Effector memory CD8-positive, alpha-beta T cell (primary cell): ENCODE data around the gene BCAS3.

ENCODE experiments used
- ATAC-seq: fragments of 150-1000 bp; cut with Tn5 transposase; replicated peaks from 2 replicates; pipeline ENCODE4 v1.10.0; 2021; ENCODE audit warnings: mild to moderate bottlenecking, moderate library complexity
- DNase-seq, 3 experiments: peaks; one replicate each; pipeline ENCODE4 v3.0.0; 2021
- H3K27ac Mint-ChIP-seq, 2 donors: one replicate each; pipeline ENCODE4 v1.8.0; 2022; ENCODE audit warnings: mild to moderate bottlenecking in 2 of 2, mixed read lengths in 2 of 2, moderate library complexity in 2 of 2
- H3K27me3 Mint-ChIP-seq, 2 donors: one replicate each; pipeline ENCODE4 v1.8.0; 2022; ENCODE audit warnings: mixed read lengths in 2 of 2
- H3K36me3 Mint-ChIP-seq: one replicate; pipeline ENCODE4 v1.8.0; 2022; ENCODE audit warnings: mild to moderate bottlenecking, moderate library complexity, mixed read lengths; ENCODE audit not compliant: insufficient read depth
- H3K4me1 Mint-ChIP-seq, 2 donors: one replicate each; pipeline ENCODE4 v1.8.0; 2022; ENCODE audit warnings: low read depth in 2 of 2, mixed read lengths in 2 of 2
- H3K4me3 Mint-ChIP-seq, 2 donors: one replicate each; pipeline ENCODE4 v1.8.0; 2022; ENCODE audit warnings: mild to moderate bottlenecking in 2 of 2, mixed read lengths in 2 of 2, moderate library complexity in 2 of 2
- H3K9me3 Mint-ChIP-seq, 2 donors: one replicate each; pipeline ENCODE4 v1.8.0; 2022; ENCODE audit warnings: mixed read lengths in 2 of 2

BCAS3 gene

GRCh38 chr17:60680754-60681153 is 3.1 kb downstream of the BCAS3 start:
- no peaks in the 10 kb centered on the region for H3K27me3 Mint-ChIP-seq
- ATAC-seq (no peak), DNase-seq (no peak)
- H3K9me3 Mint-ChIP-seq = no peaks in the 10 kb centered on the region
- H3K27ac Mint-ChIP-seq = no peak overlapping the region
- H3K4me1 Mint-ChIP-seq = peaks cover 13 to 26% of the 10 kb centered on the region in 2 donors
- peaks cover 46% of the 10 kb centered on the region for H3K36me3 Mint-ChIP-seq
- no peak overlapping the region for H3K4me3 Mint-ChIP-seq

DNA sequence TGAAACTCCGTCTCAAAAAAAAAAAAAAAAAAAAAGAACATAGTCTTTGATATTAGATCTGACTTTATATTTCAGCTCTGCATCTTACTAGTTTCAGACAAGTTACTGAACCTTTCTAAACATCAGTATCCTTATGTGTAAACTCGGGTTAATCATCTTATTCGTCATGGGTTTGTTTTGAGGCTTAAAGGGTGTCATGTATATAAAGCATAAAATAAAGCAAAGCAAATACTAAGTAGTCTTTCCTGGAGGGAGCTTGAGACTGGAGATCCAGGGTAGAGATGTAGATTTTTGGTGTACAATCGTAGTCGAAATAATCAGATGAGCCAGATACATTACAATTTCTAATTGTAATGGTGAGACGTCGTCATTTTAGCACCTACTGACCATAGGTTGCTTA is 7.8 kb downstream of the BCAS3 start:
- H3K27ac Mint-ChIP-seq = no peak overlapping the region
- H3K27me3 Mint-ChIP-seq = no peaks in the 10 kb centered on the region
- H3K9me3 Mint-ChIP-seq = no peaks in the 10 kb centered on the region
- ATAC-seq = no peak
- no peak for DNase-seq
- peaks cover 60% of the 10 kb centered on the region for H3K36me3 Mint-ChIP-seq
- no peak overlapping the region for H3K4me3 Mint-ChIP-seq
- no peaks in the 10 kb centered on the region for H3K4me1 Mint-ChIP-seq

GRCh38 chr17:60695960-60696359 is 18.3 kb downstream of the BCAS3 start:
- Mint-ChIP-seq H3K4me1 (no peaks in the 10 kb centered on the region), H3K27me3 (no peaks in the 10 kb centered on the region), H3K4me3 (no peak overlapping the region), H3K36me3 (peaks cover 44% of the 10 kb centered on the region), H3K9me3 (no peaks in the 10 kb centered on the region), H3K27ac (no peak overlapping the region)
- ATAC-seq (no peak), DNase-seq (no peak)

- DNase-seq (no peak), ATAC-seq (no peak)
- no peak overlapping the region for H3K27ac Mint-ChIP-seq
- no peaks in the 10 kb centered on the region for H3K9me3 Mint-ChIP-seq
- no peaks in the 10 kb centered on the region for H3K27me3 Mint-ChIP-seq
- H3K4me1 Mint-ChIP-seq = no peaks in the 10 kb centered on the region
- H3K4me3 Mint-ChIP-seq = no peak overlapping the region
- H3K36me3 Mint-ChIP-seq = peaks cover 21% of the 10 kb centered on the region
Observed at GRCh38 chr17:60699090-60699489, 21.4 kb downstream of the BCAS3 start.

DNA sequence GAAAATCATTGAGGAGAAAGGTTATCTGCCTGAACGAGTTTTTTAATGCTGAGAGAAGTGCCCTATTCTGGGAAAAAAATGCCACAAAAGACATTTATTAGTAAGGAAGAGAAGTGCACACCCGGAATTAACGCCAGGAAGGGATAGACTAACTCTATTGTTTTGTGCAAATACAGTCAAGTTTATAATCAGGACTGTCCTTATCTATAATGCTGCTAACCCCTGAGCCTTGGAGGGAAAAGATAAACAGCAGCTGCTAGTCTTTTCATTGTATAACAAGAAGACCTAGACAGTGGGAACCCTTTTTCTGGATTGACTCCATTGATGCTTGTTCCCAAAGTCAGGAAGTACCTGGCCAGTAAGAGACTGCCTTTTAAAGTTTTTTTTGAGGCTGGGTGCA is 26.5 kb downstream of the BCAS3 start:
- H3K36me3 Mint-ChIP-seq = peaks cover 12% of the 10 kb centered on the region
- DNase-seq (no peak), ATAC-seq (no peak)
- no peaks in the 10 kb centered on the region for H3K9me3 Mint-ChIP-seq
- H3K27me3 Mint-ChIP-seq = no peaks in the 10 kb centered on the region
- peak overlapping the region in 1 of 2 donors; percentile 44 for H3K27ac Mint-ChIP-seq
- H3K4me3 Mint-ChIP-seq = no peak overlapping the region
- no peaks in the 10 kb centered on the region for H3K4me1 Mint-ChIP-seq

DNA sequence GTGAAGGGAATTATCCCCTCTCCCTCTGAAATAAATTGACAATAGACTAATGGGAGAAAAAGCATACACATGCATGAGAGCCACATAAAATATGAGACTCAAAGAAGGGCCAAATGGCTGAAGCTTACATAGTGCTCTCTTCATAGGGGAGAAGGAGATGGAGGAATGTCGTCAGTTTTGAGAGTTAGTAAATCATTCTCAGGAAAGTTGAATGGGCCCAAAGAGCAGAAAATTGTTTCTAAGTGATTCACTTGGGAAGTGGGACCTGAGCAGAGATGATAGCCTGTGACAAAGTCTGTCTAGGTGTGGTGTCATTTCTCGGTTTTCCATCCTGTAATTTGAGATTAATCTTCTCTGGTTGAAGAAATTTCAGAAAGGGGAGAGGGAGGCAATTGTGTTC is 35.0 kb downstream of the BCAS3 start:
- no peak overlapping the region for H3K27ac Mint-ChIP-seq
- no peaks in the 10 kb centered on the region for H3K9me3 Mint-ChIP-seq
- no peaks in the 10 kb centered on the region for H3K4me1 Mint-ChIP-seq
- H3K36me3 Mint-ChIP-seq = peaks cover 34% of the 10 kb centered on the region
- DNase-seq (no peak), ATAC-seq (no peak)
- no peak overlapping the region for H3K4me3 Mint-ChIP-seq
- no peaks in the 10 kb centered on the region for H3K27me3 Mint-ChIP-seq

- no peaks in the 10 kb centered on the region for H3K9me3 Mint-ChIP-seq
- DNase-seq (no peak), ATAC-seq (no peak)
- H3K4me3 Mint-ChIP-seq = no peak overlapping the region
- no peaks in the 10 kb centered on the region for H3K4me1 Mint-ChIP-seq
- peaks cover 31% of the 10 kb centered on the region for H3K36me3 Mint-ChIP-seq
- H3K27me3 Mint-ChIP-seq = no peaks in the 10 kb centered on the region
- no peak overlapping the region for H3K27ac Mint-ChIP-seq
Observed at GRCh38 chr17:60713608-60714007, 36.0 kb downstream of the BCAS3 start.

DNA sequence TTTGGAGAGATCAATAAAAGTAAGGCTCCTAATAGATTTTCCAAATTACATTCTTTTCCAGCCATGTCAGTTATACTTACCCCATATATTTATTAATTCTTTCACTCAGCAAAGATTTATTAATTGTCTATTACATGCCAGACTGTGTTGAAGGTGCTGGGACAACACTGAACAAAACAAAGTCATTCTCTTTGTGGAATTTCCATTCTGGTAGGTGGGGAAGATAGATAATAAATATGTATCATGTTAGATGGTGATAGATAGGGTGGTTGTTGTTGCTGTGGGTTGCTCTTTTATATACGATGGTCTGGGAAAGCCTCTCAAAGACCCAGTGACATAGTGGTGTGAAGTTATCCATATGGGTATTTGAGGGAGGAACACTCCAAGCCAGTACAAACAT is 39.1 kb downstream of the BCAS3 start:
- no peaks in the 10 kb centered on the region for H3K27me3 Mint-ChIP-seq
- peaks cover 4 to 5% of the 10 kb centered on the region in 2 donors for H3K4me1 Mint-ChIP-seq
- H3K27ac Mint-ChIP-seq = peak overlapping the region in 1 of 2 donors; percentile 57
- DNase-seq (no peak), ATAC-seq (no peak)
- peaks cover 6% of the 10 kb centered on the region for H3K36me3 Mint-ChIP-seq
- no peaks in the 10 kb centered on the region for H3K9me3 Mint-ChIP-seq
- H3K4me3 Mint-ChIP-seq = no peak overlapping the region

DNA sequence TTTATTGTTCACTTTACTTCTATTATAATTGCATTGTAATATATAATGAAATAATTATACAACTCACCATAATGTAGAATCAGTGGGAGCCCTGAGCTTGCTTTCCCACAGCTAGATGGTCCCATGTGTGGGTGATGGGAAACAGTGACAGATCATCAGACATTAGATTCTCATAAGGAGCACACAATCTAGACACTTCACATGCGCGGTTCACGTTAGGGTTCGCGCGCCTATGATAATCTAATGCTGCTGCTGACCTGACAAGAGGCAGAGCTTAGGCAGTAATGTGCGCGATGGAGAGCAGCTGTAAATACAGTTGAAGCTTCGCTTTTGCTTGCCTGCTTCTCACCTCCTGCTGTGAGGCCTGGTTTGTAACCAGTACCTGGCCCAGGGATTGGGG is 40.2 kb downstream of the BCAS3 start:
- peaks cover 6% of the 10 kb centered on the region for H3K36me3 Mint-ChIP-seq
- H3K9me3 Mint-ChIP-seq = no peaks in the 10 kb centered on the region
- no peak overlapping the region for H3K27ac Mint-ChIP-seq
- H3K4me3 Mint-ChIP-seq = no peak overlapping the region
- ATAC-seq = no peak
- H3K27me3 Mint-ChIP-seq = no peaks in the 10 kb centered on the region
- H3K4me1 Mint-ChIP-seq = peaks cover 4 to 5% of the 10 kb centered on the region in 2 donors
- DNase-seq = no peak

DNA sequence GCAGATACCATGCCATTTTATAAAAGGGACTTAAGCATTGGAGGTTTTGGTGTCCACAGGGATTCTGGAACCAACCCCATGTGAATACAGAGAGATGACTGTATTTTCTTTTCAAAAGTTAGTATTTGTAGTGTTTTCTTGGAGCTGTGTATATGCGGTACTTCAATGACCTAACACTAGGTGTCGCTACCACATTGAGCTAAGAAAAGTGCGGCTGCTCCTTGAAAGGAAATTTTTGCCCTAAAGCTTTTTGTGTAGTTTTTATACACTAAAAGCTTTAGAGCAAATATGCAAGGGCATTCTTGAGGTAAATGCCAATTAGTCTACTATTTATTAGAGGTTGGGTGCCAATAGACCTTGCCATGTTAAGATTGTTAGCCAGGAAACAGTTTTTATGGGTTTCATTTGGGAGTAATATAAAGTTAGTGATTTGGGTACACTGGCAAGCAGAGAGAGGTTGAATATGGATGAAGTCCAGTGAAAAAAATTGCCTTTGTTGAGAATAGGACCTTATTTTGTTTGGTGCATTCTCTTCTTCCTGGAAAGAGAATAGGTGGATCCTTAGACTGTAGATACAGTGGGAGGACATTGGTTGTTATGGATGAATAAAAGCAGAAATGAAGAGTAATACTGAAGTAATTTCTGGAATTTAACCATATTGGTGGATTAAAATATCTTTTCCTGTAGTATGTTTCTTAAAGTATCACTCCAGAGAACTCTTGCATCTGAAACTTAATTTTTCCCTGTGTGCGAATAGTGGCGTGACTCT is 43.3 kb downstream of the BCAS3 start:
- Mint-ChIP-seq H3K9me3 (no peaks in the 10 kb centered on the region), H3K27ac (no peak overlapping the region), H3K27me3 (no peaks in the 10 kb centered on the region), H3K4me3 (no peak overlapping the region), H3K4me1 (peaks cover 4 to 5% of the 10 kb centered on the region in 2 donors), H3K36me3 (peaks cover 6% of the 10 kb centered on the region)
- peak; percentile 27 to 40 (median 36) for DNase-seq
- ATAC-seq = peak; percentile 47

DNA sequence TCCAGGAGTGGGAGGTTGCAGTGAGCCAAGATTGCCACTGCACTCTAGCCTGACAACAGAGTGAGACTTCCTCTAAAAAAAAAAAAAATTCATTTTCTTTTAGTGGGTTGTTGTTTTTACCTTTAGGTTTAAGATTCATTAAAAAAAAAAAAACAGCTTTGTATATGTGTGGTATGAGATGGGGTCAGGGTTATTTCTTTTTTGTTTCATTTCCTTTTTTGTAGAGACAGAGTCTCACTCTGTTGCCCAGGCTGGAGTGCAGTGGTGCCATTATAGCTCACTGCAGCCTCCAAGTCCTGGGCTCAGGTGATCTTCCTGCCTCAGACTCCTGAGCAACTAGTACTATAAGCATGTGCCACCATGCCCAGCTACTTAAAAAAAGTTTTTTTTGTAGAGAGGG is 47.0 kb downstream of the BCAS3 start:
- H3K4me1 Mint-ChIP-seq = peaks cover 4 to 6% of the 10 kb centered on the region in 2 donors
- H3K4me3 Mint-ChIP-seq = no peak overlapping the region
- no peaks in the 10 kb centered on the region for H3K27me3 Mint-ChIP-seq
- no peak overlapping the region for H3K27ac Mint-ChIP-seq
- H3K9me3 Mint-ChIP-seq = no peaks in the 10 kb centered on the region
- ATAC-seq = no peak
- DNase-seq = no peak
- peaks cover 4% of the 10 kb centered on the region for H3K36me3 Mint-ChIP-seq

DNA sequence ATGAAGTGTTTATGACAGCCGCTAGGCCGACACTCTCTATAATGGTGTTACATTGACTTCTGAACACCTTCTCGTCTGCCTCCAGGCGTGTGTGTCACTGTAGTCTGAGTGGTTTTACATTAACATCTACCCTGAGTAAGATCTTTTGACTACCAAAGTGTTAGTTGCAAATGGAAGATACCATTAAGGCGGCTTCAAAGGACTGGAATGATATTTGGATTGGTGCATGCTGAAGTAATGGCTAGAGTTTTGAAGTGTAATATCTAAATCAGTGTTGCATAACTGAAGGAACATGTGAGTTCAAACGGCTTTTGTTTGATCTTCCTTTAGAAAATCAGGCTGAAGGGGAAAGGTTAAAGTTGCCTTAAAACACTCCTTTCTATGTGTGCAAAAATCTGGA is 52.2 kb downstream of the BCAS3 start:
- Mint-ChIP-seq H3K9me3 (no peaks in the 10 kb centered on the region), H3K4me1 (peaks cover 9 to 22% of the 10 kb centered on the region in 2 donors), H3K36me3 (peaks cover 4% of the 10 kb centered on the region), H3K27me3 (no peaks in the 10 kb centered on the region), H3K4me3 (no peak overlapping the region), H3K27ac (no peak overlapping the region)
- DNase-seq (no peak), ATAC-seq (no peak)

GRCh38 chr17:60730273-60730672 is 52.6 kb downstream of the BCAS3 start:
- Mint-ChIP-seq H3K9me3 (no peaks in the 10 kb centered on the region), H3K36me3 (peaks cover 4% of the 10 kb centered on the region), H3K27ac (no peak overlapping the region), H3K4me1 (peaks cover 9 to 23% of the 10 kb centered on the region in 2 donors), H3K27me3 (no peaks in the 10 kb centered on the region), H3K4me3 (no peak overlapping the region)
- ATAC-seq (no peak), DNase-seq (no peak)

- ATAC-seq (no peak), DNase-seq (no peak)
- H3K9me3 Mint-ChIP-seq = no peaks in the 10 kb centered on the region
- no peak overlapping the region for H3K4me3 Mint-ChIP-seq
- H3K27me3 Mint-ChIP-seq = no peaks in the 10 kb centered on the region
- peaks cover 7 to 18% of the 10 kb centered on the region in 2 donors for H3K4me1 Mint-ChIP-seq
- H3K36me3 Mint-ChIP-seq = no peaks in the 10 kb centered on the region
- peak overlapping the region in 1 of 2 donors; percentile 41 for H3K27ac Mint-ChIP-seq
Observed at GRCh38 chr17:60738287-60738686, 60.6 kb downstream of the BCAS3 start.
